ENCODE results near the gene GPC3.

GRCh38 chrX:133786382-133786781, 199.0 kb downstream of the GPC3 start:
- TF ChIP-seq CTCF (IDR thresholded peaks at IDR 0.05) (no peak), POLR2A (IDR thresholded peaks at IDR 0.05) (no peak), POLR2AphosphoS5 (IDR thresholded peaks at IDR 0.05) (no peak)
